Thyroid gland (tissue), 4 donors: Measurements from ENCODE around the gene PKD1.

Source experiments
- POLR2A ChIP-seq, 2 donors: fragments of 450-650 bp; IDR thresholded peaks; one replicate each; pipeline ENCODE4 v1.6.1; 2017; ENCODE audit warnings: antibody characterized with exemption in 2 of 2, mild to moderate bottlenecking in 2 of 2, moderate library complexity in 1 of 2
- TF ChIP-seq, protein P1 (sequence below), 6 experiments: fragments of 200-600 bp in 3 of 6; fragments of 450-650 bp in 3 of 6; sonication (generic) in 3 of 6; IDR thresholded peaks; one replicate each; pipeline ENCODE4 v1.5.1; 2016 to 2019; ENCODE audit warnings: antibody characterized with exemption in 6 of 6, mild to moderate bottlenecking in 2 of 6, inconsistent platforms in 1 of 6, moderate library complexity in 1 of 6

DNA sequence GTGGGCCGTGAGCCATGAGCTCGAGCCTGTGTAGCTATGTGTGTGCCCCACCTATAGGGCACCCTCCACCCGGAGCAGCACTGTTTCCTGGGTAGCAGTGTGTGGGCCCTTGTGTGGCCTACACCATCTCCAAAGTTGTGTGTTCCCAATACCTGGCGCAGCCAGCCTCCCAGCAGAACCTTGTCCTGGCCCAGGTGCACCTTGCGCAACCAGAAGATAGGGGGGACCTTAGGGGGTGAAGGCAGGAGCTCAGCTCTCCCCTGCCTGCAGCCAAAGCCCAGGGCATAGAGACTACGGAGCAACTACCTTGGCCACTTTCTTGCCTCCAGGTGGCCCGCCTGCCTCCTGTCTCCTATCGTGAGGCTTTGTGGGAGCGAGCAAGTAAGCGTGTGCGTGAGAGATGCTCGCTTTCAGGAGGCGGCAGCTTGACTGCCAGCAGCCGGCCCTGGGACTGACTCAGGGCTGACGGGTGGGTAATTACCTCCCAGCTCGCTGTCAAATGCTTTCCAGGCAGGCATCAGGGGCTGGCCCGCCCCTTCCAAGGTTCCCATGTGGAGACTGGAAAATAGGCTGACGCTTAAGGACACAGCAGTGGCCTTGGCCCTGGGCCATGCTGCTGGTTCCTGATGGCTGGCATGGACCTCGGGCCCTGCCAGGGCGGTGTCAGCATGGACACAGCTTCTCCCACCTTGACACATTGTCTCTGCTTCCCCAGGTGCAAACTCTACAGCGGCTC is 38.9 kb upstream of the PKD1 start:
- TF ChIP-seq, protein P1, sequence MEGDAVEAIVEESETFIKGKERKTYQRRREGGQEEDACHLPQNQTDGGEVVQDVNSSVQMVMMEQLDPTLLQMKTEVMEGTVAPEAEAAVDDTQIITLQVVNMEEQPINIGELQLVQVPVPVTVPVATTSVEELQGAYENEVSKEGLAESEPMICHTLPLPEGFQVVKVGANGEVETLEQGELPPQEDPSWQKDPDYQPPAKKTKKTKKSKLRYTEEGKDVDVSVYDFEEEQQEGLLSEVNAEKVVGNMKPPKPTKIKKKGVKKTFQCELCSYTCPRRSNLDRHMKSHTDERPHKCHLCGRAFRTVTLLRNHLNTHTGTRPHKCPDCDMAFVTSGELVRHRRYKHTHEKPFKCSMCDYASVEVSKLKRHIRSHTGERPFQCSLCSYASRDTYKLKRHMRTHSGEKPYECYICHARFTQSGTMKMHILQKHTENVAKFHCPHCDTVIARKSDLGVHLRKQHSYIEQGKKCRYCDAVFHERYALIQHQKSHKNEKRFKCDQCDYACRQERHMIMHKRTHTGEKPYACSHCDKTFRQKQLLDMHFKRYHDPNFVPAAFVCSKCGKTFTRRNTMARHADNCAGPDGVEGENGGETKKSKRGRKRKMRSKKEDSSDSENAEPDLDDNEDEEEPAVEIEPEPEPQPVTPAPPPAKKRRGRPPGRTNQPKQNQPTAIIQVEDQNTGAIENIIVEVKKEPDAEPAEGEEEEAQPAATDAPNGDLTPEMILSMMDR (IDR thresholded peaks at IDR 0.05): no peak
- TF ChIP-seq POLR2A (IDR thresholded peaks at IDR 0.05): no peak
